Measurements from ENCODE around the gene PHLDB3.
"Not testable (repeated sequence)": the region's sequence is repeated elsewhere in the genome, so short reads cannot be mapped to it uniquely, and the experiment has no call there.

The PHLDB3 gene

DNA sequence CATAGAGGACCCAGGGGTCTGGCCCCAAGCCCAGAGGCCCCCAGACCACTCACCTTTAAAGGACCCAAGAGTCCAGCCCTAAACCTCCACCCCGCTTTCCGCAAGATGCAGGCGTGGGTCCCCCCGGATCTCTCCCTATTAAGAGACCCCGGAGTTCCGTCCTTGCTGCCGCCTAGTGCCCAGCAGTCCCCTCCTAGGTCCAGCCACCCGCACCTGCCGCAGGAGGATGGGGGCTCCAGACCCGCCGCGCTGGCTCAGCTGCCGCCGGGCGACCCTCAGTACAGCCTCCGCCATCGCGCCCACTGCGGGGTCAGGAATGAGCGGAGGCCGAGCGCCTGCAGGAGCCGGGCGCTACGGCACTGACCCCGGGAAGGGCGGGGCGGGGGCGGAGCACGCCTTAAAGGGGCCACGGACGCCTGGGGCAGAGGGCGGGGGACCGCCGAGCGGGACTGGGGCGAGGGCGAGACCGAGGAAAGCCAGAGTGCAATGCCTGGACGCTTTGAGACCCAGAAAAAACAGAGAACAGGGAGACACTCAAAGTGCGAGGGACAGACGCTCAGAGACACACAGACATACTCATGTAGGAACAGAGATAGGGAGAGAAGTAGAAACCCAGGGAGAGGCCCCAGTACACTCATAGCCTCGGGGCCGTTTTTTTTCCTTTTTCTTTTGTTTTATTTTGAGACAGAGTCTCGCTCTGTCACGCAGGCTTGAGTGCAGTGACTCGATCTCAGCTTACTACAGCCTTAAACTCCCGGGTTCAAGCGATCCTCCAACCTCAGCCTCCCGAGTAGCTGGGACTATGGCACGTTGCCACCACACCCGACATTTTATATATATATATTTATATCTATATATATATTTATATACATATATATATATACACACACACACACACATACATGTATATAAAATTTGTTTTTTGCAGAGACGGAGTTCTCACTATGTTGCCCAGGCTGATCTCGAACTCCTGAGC lies 22.6 kb upstream of the PHLDB3 start, which contains the start of gene ETHE1:
TSS of gene ETHE1 (minus strand) at position 318 of the 976 bp plus-strand sequence. CDS start at position 294, 24 bp downstream.
- no peak for DNase-seq

DNA sequence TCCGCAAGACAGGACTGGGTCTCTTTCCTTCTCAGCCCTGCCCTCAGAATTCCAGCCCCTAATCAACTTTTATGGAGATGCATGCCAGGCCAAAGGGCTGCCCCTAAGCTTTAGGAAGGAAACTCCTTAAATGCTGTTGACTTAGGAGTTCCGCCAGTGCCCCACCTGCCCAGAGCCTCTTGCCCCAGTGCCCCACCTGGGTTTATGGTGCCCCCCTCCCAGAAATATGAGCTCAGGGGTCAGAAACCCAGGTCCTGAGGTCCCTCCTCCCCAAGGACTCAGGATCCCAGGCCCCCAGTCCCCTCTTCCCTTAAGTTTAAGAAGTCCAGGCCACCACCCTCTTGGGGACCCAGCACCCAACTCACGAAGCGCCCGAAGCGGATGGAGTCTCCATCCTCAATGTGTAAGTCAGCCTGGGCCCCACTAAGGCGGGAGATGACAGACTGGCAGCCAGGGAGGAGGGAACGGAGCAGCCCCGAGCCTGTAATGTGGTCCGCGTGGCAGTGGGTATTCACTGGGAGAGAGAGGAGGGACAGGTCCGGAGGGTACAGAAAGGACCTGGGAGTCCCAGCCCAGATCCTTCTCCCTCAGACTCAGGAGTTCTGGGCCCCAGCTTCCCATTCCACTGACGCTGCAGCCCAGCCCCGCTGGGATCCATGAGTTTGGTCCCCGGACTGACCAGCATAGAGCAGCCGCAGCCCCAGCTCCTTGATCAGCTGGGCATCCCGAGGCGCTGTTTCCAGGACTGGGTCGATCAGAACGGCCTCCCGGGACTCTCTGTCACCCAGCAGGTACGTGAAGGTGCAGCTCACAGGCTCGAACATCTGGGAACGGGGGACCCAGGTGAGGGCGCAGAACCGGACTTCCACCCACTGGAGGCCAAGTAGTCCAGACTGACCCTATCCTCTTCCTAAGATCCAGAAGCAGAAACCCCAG lies 21.6 kb upstream of the PHLDB3 start:
- DNase-seq, result no peak

DNA sequence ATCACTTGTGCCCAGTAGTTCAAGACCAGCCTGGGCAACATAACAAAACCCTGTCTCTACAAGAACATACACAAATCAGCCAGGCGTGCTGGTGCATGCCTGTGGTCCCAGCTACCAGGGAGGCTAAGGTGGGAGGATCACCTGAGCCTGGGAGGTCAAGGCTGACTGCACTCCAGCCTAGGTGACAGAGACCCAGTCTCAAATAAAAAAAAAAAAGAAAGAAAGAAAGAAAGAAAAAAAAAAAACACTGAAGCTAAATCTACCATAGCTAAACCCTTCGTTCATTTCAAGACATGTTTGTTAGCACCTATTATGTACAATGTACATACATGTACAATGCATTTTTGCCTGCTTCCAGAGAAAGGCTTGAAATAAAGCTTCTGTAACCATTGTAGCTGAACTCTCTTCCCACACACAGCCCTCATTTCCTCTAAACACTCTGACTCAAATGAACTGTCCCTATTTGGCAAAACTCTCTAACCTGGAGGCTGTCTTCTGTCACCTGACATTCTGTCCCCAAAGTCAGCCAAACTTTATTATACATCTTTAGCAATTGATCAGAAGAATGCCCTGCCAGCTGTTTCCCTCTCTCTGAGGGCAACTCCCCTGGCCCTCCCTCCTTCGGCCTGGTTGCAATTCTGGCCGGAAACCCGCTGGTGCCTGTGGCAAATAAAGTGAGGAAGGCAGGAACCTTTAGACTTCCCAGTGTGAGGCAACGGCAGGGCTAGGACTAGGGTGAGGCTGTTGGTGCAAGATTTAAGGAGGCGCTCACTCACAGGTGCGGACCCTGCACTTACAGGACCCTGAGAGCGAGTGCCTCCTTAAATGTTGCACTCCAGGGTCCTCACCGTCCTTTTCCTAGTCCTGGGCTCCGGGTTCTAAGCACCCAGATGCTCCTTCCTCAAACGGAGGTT lies 20.6 kb upstream of the PHLDB3 start:
- no peak for DNase-seq

DNA sequence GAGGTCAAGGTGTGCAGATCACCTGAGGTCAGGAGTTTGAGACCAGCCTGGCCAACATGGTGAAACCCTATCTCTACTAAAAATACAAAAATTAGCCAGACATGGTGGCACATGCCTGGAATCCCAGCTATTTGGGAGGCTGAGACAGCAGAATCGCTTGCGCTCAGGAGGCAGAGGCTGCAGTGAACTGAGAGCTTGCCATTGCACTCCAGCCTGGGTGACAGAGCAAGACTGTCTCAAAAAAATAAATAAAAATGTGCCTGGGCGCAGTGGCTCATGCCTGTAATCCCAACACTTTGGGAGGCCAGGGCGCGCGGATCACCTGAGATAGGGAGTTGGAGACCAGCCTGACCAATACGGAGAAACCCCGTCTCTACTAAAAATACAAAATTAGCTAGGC lies 19.1 kb upstream of the PHLDB3 start:
- DNase-seq, result not testable (repeated sequence)

DNA sequence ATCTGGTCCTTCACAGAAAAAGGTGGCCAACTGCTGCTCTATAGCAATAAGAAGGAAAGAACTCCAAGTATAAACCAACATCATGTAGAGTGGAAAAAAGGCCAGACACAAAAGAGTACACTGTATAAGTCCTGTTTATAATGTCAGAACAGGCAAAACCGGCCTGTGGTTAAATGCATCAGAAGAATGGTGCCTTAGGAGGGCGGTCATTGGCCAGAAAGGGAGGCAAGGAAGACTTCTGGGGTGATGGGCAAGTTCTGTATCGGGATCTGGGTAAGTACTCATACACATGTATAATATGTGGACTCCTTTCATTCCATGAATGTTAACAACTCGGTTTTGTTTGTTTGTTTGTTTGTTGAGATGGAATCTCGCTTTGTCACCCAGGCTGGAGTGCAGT lies 18.4 kb upstream of the PHLDB3 start:
- DNase-seq, result no peak

DNA sequence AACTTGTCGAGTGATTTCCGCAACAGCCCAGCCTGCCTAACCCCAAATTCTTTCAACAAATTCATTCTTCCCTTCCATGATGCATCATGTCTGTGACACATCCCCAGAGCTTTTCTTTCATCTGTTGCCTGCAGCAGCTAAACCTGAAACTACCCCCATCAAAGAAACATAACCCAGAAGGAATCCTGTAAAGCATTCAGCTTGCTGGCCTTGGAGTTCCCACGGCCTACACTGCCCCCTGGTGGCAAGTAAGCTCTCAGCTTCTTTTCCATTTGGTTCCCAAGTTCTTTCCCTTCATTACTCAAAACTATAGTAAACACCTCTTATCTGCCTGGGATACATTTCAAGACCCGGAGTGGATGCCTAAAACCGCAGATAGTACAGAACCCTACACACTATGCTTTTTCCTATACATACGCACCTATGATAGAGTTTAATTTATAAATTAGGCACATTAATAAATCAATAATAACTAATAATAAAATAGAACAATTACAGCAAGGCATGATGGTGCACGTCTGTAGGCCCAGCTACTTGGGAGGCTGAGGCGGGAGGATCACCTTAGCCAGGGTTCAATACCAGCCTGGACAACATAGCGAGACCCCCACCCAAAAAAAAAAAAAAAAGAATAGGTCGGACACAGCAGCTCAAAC lies 15.0 kb upstream of the PHLDB3 start:
- DNase-seq, result peak; percentile 61

DNA sequence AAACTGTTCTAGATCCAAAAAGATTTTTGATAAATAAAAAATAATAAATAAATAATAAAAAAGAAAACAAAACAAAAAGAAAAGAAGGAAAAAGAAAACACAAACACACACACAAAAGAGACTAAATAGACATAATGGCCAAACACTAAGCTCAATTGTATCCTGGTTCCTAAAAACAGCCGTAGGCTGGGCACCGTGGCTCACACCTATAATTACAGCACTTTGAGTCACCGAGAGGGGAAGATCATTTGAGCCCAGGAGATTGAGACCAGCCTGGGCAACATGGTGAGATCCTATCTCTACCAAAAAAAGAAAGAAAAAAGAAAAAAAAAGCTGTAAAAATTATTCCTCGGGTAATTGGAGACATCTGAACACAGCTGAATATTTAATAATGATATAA lies 13.5 kb upstream of the PHLDB3 start:
- no peak for DNase-seq

DNA sequence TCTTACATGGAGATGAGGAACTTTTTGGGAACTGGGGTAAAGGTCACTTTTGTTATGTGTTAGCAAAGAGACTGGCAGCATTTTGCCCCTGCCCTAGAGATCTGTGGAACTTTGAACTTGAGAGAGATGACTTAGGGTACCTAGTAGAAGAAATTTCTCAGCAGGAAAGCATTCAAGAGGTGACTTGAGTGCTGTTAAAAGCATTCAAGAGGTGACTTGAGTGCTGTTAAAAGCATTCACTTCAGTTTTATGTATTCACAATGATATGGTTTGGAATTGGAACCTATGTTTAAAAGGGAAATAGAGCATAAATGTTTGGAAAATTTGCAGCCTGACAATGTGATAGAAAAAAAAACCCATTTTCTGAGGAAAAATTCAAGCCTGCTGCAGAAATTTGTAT lies 7.9 kb upstream of the PHLDB3 start:
- not testable (repeated sequence) for DNase-seq

DNA sequence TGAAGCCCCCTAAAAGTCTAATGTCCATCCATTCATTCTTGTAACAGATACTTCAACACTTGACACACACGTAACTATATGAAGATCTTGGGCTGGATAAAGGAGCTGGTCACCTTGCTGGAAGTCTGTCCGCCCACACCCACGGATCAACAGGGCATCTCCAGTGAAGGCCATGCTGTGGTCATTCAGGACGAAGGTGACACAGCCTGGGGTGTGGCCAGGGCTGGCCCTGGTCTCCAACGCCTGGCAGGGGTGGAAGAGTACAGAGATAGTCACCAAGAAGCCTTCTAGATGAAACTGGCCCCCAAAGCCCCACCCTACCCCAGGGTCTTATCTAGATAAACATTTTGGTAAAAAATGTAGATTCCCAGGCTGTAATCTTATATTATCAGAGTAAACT lies 6.8 kb upstream of the PHLDB3 start:
- DNase-seq, result no peak

DNA sequence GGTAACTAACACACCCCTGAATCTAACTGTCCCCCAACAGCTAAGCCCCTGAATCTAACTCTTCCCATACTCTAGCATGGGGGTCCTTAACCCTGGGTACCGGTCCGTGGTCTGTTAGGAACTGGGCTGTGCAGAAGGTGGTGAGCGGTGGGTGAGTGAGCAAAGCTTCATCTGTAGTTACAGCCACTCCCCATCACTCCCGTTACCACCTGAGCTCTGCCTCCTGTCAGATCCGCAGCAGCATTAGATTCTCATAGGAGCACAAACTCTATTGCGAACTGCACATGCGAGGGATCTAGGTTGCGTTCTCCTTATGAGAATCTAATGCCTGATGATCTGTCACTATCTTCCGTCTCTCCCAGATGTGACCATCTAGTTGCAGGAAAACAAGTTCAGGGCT lies 6.2 kb upstream of the PHLDB3 start:
- no peak for DNase-seq

DNA sequence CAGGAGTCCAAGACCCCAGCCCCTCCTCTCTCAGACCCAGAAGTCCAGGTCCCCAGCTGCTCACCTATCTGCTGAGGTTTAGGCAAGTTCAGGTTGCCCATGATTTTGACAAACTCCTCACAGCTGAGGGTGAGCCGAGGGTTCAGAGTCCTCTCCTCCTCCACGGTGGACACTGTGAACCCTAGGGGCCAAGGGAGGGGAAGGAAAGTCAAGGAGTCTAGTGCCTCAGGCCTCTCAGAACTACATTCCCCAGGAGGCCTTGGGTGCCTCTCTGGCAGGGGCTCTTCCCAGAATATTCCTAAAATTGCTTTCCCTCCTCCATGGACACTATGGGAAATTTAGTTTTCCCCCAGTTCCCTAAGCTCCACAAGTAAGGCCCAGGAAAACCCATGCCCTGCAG lies 3.3 kb upstream of the PHLDB3 start:
- no peak for DNase-seq

DNA sequence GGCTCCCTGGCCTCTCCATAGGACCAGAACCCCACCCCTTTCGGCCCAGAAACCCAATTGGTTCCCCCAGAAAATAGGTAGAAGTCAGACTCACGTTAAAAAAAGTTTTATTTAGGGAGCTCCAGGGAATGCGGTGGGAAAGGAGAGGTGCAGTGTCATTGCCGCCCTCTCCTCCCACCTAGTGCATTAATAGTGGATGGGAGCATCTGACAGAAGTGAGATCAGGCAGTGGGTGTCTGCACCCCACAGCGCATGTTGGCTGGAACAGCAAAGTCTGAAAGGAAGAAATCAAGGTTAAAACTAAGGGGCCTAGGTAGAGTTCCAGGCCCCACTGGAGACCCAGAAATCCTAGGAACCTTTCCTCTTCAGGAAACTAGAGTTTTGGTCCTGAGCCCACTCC lies 2.1 kb upstream of the PHLDB3 start:
- no peak for DNase-seq

DNA sequence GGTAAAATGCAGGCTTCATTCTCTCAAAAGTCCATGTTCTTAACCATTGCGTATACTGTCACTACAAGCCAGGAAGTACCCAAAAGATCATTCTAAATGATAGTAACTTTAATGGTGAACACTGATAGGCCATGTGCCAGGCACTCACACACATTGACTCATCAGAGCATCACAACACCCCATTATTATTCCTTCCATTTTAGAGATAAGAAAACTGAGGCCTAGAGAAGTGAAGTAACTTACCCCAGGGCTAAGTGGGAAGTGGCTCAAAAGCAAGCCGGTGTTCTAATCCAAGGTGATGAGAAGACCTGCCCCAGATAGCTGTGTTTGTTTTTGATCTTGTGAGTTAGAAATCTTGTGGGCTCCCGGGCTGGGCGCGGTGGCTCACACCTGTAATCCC lies 1.4 kb upstream of the PHLDB3 start:
- no peak for DNase-seq

DNA sequence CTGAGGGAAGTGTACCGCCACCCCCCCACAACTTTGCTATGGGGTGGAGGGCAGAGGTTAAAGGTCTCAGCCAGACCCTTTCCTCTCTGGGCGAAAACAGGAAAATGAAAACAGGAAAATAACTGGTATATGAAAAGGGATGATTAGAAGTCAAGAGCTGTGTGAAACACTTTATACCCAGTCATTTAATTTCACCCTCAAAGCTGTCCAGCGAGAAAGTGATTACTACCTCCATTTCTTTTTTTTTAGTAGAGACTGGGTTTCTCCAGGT lies 575 bp upstream of the PHLDB3 start:
- DNase-seq, result no peak

DNA sequence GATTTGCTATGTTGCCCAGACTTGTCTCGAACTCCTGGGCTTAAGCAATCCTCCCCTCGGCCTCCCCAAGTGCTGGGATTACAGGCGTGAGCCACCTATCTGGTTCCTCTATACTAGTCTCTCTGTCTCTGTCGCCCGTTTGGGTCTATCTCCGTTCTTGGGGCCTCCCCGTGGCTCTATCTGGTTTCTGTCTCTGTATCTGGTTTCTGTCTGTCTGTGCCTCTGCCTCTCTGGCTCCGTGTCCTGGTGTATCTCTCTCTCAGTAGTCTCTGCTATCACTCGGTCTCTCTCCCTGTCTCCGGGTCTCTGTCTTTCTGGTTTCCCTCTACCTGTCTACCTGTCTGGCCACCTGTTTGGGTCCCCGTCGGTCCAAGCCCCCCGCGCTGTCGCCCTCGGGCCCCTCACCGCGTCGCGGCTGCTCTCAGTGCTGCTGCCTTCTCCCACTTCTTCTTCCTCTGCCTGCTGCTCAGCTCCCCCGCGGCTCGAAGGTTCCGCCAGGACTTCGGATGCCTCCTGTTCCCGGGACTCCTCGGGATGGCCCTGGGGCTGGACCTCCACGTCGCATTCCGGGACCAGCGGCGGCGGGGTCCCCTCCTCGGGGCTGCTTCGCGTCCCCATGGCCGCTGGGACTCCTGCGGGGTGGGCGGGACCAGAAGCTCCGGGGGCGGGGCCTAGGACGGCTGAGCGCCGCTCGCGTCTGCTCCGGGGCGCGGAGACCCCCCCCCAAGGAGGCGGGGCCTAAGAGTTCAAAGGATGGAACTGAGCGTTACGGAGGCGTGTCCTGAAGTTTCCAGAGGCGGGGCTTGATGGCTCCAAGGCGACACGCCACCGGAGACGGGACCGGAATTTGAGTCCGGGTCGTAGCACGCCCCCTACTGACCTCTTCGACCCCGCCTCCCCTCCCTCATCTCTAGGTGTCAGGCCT lies 783 bp downstream of the PHLDB3 start:
- DNase-seq, result peak; percentile 93

DNA sequence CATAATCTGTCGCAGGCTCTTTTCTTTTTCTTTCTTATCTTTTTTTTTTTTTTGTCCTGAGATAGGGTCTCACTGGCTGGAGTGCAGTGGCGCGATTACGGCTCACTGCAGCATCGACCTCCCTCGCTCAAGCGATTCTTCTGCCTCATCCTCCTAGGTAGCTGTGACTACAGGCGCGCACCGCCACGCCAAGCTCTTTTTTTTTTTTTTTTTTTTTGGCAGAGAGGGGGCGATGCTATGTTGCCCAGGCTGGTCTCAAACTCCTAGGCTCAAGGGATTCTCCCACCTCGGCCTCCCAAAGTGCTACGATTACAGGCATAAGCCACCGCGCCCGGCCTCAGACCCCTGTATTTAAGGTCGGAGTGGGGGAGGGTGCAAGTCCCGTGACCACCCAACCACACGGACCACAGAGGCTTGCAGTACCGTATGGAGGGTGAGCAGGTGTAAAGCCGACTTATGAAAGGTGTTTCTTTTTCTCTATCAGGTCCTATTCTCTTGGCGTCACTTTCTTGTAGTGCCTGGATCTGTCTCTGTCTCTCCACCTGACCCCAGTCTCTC lies 2.0 kb downstream of the PHLDB3 start:
- DNase-seq, result no peak

DNA sequence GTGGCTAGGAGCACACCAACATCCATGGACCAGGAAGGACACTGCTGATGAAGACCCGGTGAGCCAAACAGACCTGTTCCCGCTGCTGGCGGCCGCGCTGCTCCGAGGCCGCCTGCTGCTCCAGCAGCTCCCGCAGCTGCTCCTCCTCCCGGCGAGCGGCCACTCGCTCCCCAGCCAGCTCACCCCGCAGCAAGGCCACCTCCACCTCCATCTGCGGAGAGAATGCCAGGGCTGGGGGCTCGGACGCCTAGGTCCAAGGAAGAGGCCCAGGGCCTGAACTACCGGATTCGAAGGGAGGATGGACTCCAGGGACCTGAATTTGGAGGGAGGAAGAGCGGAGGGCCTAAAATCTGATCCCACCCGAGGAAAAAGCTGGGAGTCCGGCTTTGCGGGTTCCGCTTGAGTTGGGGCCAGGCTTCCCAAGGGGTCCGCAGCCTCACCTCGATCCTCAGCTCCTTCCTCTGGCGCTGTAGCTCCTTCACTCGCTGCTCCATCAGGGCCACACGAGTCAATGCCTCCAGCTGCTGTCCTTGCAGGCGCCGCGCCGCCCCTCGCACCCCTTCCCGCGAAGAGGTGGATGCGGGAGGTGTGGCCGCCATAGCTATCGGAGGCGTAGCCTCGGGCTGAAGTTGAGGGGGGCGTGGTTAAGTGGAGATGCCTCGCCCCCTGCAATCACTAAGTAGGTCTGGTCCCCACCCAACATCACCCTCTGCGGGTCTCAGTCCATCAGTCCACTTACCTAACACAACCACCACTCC lies 2.7 kb downstream of the PHLDB3 start:
- no peak for DNase-seq

DNA sequence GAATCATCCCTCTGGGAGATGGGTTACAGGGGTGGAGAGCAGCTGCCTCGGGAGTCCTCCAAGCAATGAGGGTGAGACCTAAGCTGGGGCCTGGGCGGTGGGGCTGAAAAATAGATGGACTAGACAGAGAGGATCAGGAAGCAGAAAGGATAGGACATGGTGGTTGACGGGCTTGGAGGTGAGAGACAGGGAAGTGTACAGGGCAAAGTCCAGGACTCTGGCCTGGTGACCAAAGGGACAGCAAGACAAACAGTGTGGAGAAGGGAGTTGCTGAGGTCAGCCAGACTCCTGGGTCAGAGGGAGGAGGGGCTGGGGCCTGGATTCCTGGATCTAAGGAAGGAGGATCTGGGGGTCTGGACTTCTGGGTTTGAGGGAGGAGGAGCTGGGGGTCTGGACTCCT lies 5.5 kb downstream of the PHLDB3 start:
- no peak for DNase-seq

DNA sequence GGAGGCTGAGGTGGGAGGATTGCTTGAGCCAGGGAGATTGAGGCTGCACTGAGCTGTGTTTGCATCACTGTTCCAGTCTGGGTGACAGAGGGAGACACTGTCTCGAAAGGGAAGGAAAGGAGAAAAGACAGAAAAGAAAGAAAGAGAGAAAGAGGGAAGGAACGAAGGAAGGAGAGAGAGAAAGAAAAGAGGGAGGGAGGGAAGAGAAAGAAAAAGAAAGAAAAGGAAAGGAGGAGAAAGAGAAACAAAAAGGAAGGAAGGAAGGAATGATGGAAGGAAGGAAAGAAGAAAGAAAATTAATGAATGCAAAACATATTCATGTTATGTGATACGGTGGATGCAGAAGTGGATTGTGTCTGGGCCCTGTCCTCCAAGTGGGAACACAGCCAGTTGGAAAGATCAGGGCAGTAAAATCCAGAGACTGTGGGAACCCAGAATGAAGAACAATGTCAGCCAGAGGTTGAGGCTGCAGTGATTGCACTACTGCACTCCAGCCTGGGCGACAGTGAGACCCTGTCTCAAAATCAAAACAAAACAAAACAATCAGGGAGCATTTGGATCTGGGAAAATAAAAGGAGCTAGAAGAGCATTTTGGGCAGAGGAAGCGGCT lies 6.2 kb downstream of the PHLDB3 start:
- DNase-seq, result no peak

DNA sequence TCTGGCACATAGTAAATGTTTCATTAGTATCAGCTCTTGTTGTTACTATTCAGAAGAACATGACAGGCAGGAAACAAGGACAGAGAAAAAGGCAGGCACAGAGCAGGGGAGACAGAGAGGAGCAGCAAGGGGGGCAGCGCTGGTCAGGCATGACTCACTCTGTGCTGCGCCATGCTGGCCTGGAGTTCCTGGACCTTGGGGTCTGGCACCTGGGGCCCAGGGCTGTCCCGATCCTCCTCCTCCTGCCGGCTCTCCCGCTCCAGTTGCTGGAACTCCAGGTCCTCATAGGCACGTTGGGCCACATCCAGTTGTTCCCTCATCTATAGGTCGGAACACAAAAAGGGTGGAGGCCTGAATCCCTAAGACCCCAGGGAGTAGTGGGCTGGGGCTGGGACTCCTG lies 7.6 kb downstream of the PHLDB3 start:
- DNase-seq, result no peak

All from NCI-H2171 (cell line).